GM18526 (cell line): ENCODE data around the gene ANAPC5.

Experiments
- POLR2A ChIP-seq: IDR thresholded peaks from 3 replicates; pipeline ENCODE4 v1.6.1; 2011; ENCODE audit not compliant: insufficient read length; ENCODE audit errors: extremely low read depth

ANAPC5 gene

GRCh38 chr12:121282072-121282742, 70.0 kb downstream of the ANAPC5 start:
- TF ChIP-seq POLR2A = no peak

- TF ChIP-seq POLR2A = no peak
These were observed 72.7 kb downstream of the ANAPC5 start for GRCh38 chr12:121279507-121279915.

- TF ChIP-seq POLR2A = no peak
These were observed 73.2 kb downstream of the ANAPC5 start for GRCh38 chr12:121279071-121279375.

GRCh38 chr12:121278169-121279070, 73.8 kb downstream of the ANAPC5 start:
- TF ChIP-seq POLR2A = no peak

GRCh38 chr12:121277374-121277759, 74.8 kb downstream of the ANAPC5 start:
- TF ChIP-seq POLR2A = no peak

GRCh38 chr12:121274036-121274763, 78.0 kb downstream of the ANAPC5 start:
- TF ChIP-seq POLR2A = no peak

GRCh38 chr12:121273364-121273896, 78.8 kb downstream of the ANAPC5 start:
- TF ChIP-seq POLR2A = no peak

- no peak for TF ChIP-seq POLR2A
These were observed 84.4 kb downstream of the ANAPC5 start for GRCh38 chr12:121267822-121268221.

GRCh38 chr12:121264951-121265515, 87.2 kb downstream of the ANAPC5 start:
- TF ChIP-seq POLR2A = no peak

- TF ChIP-seq POLR2A = no peak
These were observed 88.1 kb downstream of the ANAPC5 start for GRCh38 chr12:121264135-121264534.

- no peak for TF ChIP-seq POLR2A
These were observed 88.8 kb downstream of the ANAPC5 start for GRCh38 chr12:121263206-121263935.

- no peak for TF ChIP-seq POLR2A
These were observed 90.8 kb downstream of the ANAPC5 start for GRCh38 chr12:121261398-121261797.

GRCh38 chr12:121260091-121260490, 92.1 kb downstream of the ANAPC5 start:
- TF ChIP-seq POLR2A = no peak

- TF ChIP-seq POLR2A = no peak
These were observed 93.1 kb downstream of the ANAPC5 start for GRCh38 chr12:121259074-121259473.
